Forelimb muscle (tissue), 1 donor: Measurements from ENCODE around the gene TPRX2. TPM values are rescaled to one million over a fixed set of nuclear protein-coding genes. Genes with fewer than 3 reads are reported as not detected.

Experiments used
- polyA plus RNA-seq: library from polyadenylated mRNA; unstranded; fragments of 120-200 nt; gene quantifications from one replicate; pipeline ENCODE4 v1.2.1, GENCODE V29; 2013; ENCODE audit not compliant: insufficient read length

TPRX2 gene
- polyA plus RNA-seq, 1 donor = not detected

Other genes starting within 250 kb of the TPRX2 start
- gene EHD2, start 145.8 kb upstream of the TPRX2 start, polyA plus RNA-seq = 91.5 TPM
- 501 TPM for gene NOP53, start 113.7 kb upstream of the TPRX2 start, polyA plus RNA-seq
- 834 TPM for gene SELENOW, start 80.5 kb upstream of the TPRX2 start, polyA plus RNA-seq
- not detected for gene TPRX1, start 54.7 kb upstream of the TPRX2 start, polyA plus RNA-seq
- gene CRX, start 37.3 kb upstream of the TPRX2 start, polyA plus RNA-seq = 0.05 TPM
- gene SULT2A1, start 27.1 kb downstream of the TPRX2 start, polyA plus RNA-seq = not detected
- not detected for gene BSPH1, start 132.9 kb downstream of the TPRX2 start, polyA plus RNA-seq
- gene ELSPBP1, start 135.4 kb downstream of the TPRX2 start, polyA plus RNA-seq = not detected
- gene CABP5, start 184.8 kb downstream of the TPRX2 start, polyA plus RNA-seq = not detected